Measurements from ENCODE around the gene LACTBL1. TPM values are rescaled to one million over a fixed set of nuclear protein-coding genes. Genes with fewer than 3 reads are reported as not detected.
"Not testable (repeated sequence)": the region's sequence is repeated elsewhere in the genome, so short reads cannot be mapped to it uniquely, and the experiment has no call there.

Gene LACTBL1
- total RNA-seq, 1 donor from 2014 or later = not detected

DNA sequence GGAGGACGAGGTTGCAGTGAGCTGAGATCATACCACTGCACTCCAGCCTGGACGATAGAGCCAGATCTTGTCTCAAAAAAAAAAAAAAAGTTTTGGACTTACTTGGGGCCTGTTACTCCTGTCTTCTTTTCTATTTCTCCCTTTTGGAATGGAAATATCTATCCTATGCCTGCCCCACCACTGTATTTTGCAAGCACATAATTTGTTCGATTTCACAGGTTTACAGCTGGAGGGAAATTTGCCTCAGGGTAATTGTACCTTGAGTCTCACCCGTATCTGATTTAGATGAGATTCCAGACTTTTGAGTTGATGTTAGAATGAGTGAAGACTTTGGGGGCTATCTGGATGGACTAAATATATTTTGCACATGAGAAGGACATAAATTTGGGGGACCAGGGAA, 34.4 kb upstream of the LACTBL1 start:
- Mint-ChIP-seq H3K9me3 (no peaks in the 10 kb centered on the region), H3K27ac (no peak overlapping the region)
- CTCF ChIA-PET = interaction anchor here (0.7 kb wide), 1 partner anchor 796 kb away, joined by 4 read pairs; no protein-coding TSS in a partner anchor

DNA sequence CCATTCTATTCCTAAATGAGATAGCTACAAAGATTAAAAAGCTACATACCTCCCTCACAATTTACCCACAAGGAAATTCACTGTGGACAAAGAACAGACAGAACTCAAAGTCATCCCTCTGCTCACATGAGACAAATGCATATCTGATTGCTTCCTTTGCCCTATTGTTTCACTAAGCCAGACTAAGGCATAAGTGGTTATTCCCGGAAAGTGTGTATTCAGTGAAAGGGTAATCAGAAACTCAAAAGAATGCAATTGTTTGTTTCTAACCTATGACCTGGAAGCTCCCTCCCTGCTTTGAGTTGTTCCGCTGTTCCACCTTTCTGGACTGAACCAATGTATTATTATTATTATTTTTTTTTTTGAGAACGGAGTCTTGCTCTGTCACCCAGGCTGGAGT, 32.1 kb upstream of the LACTBL1 start:
- intact Hi-C loops (cut with micrococcal nuclease); POLR2A ChIA-PET; H3K4me3 Mint-ChIP-seq; DNase-seq; H3K27me3 Mint-ChIP-seq; CTCF ChIA-PET; ATAC-seq (ENCODE audit: low read depth); H3K4me1 Mint-ChIP-seq; H3K27ac Mint-ChIP-seq; H3K36me3 Mint-ChIP-seq (ENCODE audit: low read depth); H3K9me3 Mint-ChIP-seq: not testable (repeated sequence)

More for the DNA sequence above, 34.4 kb upstream of the LACTBL1 start:
- no peaks in the 10 kb centered on the region for H3K36me3 Mint-ChIP-seq (ENCODE audit: low read depth)
- H3K4me3 Mint-ChIP-seq = no peak overlapping the region
- peaks cover 3% of the 10 kb centered on the region for H3K4me1 Mint-ChIP-seq
- no peak for DNase-seq
- intact Hi-C loops (cut with micrococcal nuclease) = no loop called here
- POLR2A ChIA-PET = no interaction called here
- TF ChIP-seq, protein P1, sequence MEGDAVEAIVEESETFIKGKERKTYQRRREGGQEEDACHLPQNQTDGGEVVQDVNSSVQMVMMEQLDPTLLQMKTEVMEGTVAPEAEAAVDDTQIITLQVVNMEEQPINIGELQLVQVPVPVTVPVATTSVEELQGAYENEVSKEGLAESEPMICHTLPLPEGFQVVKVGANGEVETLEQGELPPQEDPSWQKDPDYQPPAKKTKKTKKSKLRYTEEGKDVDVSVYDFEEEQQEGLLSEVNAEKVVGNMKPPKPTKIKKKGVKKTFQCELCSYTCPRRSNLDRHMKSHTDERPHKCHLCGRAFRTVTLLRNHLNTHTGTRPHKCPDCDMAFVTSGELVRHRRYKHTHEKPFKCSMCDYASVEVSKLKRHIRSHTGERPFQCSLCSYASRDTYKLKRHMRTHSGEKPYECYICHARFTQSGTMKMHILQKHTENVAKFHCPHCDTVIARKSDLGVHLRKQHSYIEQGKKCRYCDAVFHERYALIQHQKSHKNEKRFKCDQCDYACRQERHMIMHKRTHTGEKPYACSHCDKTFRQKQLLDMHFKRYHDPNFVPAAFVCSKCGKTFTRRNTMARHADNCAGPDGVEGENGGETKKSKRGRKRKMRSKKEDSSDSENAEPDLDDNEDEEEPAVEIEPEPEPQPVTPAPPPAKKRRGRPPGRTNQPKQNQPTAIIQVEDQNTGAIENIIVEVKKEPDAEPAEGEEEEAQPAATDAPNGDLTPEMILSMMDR (IDR thresholded peaks at IDR 0.05) = no peak
- H3K27me3 Mint-ChIP-seq = peaks cover 4% of the 10 kb centered on the region
- no peak for ATAC-seq (ENCODE audit: low read depth)

DNA sequence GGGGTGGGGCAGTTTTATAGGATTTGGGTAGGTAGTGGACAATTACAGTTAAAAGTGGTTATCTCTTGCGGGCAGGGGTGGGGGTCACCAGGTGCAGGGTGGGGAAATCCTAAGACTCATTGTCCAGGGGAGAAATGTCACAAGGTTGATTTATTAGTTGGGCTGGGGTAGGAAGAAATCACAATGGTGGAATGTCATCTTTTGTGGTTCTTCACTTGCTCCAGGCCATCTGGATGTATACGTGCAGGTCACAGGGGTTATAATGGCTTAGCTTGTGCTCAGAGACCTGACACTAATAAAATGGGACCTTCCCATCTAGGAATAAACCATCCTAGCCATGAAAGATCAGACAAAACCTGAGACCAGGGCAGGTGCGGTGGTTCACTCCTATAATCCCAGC, 31.4 kb upstream of the LACTBL1 start:
- no peak overlapping the region for H3K4me3 Mint-ChIP-seq
- no peak for ATAC-seq (ENCODE audit: low read depth)
- no peaks in the 10 kb centered on the region for H3K36me3 Mint-ChIP-seq (ENCODE audit: low read depth)
- ChIA-PET CTCF (no interaction called here), POLR2A (no interaction called here)
- intact Hi-C loops (cut with micrococcal nuclease) = no loop called here
- TF ChIP-seq, protein P1 (IDR thresholded peaks at IDR 0.05) = no peak
- peaks cover 4% of the 10 kb centered on the region for H3K27me3 Mint-ChIP-seq
- H3K9me3 Mint-ChIP-seq = no peaks in the 10 kb centered on the region
- H3K4me1 Mint-ChIP-seq = no peaks in the 10 kb centered on the region
- H3K27ac Mint-ChIP-seq = no peak overlapping the region
- no peak for DNase-seq

DNA sequence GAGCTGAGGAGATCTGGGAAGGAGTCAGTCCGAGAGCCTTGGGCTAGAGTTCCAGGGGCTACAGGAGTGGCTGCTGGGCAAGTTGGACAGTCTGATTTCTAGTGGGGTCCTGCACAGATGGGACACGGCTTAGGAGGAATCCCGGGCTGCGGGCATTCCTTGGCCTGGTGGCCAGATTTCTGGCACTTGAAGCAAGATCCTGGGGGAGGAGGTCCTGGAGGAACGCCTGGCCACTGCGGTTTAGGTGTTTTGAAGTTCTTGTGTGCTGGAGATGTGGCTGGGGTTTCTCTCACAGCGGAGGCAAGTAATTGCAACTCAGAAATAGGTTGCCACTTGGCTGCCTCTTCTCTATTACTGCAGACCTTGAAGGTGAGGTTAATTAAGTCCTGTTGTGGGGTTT, 29.6 kb upstream of the LACTBL1 start:
- H3K4me3 Mint-ChIP-seq; H3K27me3 Mint-ChIP-seq; H3K9me3 Mint-ChIP-seq; POLR2A ChIA-PET; H3K27ac Mint-ChIP-seq; CTCF ChIA-PET; ATAC-seq (ENCODE audit: low read depth); DNase-seq; H3K4me1 Mint-ChIP-seq; H3K36me3 Mint-ChIP-seq (ENCODE audit: low read depth); intact Hi-C loops (cut with micrococcal nuclease): not testable (repeated sequence)

DNA sequence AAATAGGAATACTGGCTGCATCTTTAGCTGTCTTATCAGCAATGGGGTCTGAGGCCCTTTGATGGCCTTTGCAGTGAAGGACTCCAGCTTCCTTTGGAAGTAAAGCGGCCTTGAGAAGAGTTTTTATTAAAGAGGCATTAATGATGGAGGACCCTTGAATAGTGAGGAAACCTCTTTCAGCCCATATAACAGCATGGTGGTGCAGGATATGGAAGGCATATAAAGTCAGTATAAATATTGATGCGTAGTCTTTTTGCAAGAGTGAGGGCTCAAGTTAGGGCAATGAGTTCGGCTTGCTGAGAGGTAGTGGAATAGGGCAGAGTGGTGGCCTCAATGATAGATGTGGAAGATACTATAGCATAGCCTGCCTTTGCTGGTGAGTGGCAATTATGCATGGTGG, 27.5 kb upstream of the LACTBL1 start:
- H3K9me3 Mint-ChIP-seq; POLR2A ChIA-PET; CTCF ChIA-PET; H3K27ac Mint-ChIP-seq; H3K4me3 Mint-ChIP-seq; ATAC-seq (ENCODE audit: low read depth); H3K4me1 Mint-ChIP-seq; H3K36me3 Mint-ChIP-seq (ENCODE audit: low read depth); H3K27me3 Mint-ChIP-seq; intact Hi-C loops (cut with micrococcal nuclease); DNase-seq: not testable (repeated sequence)

DNA sequence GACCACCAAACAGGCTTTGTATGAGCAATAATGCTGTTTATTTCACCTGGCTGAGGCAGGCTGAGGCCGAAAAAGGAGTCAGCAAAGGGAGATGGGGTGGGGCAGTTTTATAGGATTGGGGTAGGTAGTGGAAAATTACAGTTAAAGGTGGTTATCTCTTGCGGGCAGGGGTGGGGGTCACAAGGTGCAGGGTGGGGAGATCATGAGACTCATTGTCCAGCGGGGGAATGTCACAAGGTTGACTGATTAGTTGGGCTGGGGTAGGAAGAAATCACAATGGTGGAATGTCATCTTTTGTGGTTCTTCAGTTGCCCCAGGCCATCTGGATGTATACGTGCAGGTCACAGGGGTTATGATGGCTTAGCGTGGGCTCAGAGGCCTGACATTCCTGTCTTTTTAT, 24.9 kb upstream of the LACTBL1 start:
- POLR2A ChIA-PET; CTCF ChIA-PET; H3K36me3 Mint-ChIP-seq (ENCODE audit: low read depth); ATAC-seq (ENCODE audit: low read depth); H3K27ac Mint-ChIP-seq; intact Hi-C loops (cut with micrococcal nuclease); DNase-seq; H3K9me3 Mint-ChIP-seq; H3K4me1 Mint-ChIP-seq; H3K4me3 Mint-ChIP-seq; H3K27me3 Mint-ChIP-seq: not testable (repeated sequence)

DNA sequence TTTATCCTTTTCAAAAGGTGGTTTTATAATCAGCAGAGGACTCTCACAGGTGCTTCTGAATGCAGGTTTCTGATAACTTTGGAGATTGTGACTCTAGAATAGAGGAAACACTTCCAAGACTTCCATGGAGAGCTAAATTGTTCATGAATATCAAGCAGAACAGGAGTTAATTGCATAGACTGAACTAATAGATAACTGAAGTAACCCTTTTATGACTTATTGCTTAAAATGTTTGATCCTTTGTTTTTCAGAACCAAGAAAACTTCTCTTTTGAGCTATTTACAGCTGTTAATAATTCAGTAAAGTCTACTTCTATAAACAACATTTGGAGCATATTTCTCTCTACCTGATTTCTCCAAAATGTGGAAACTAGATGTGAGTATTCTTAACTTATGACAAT, 23.1 kb upstream of the LACTBL1 start:
- no peak overlapping the region for H3K4me3 Mint-ChIP-seq
- ATAC-seq (ENCODE audit: low read depth) (no peak), DNase-seq (no peak)
- TF ChIP-seq, protein P1 (IDR thresholded peaks at IDR 0.05) = no peak
- no peaks in the 10 kb centered on the region for H3K36me3 Mint-ChIP-seq (ENCODE audit: low read depth)
- no peak overlapping the region for H3K27ac Mint-ChIP-seq
- peaks cover 6% of the 10 kb centered on the region for H3K9me3 Mint-ChIP-seq
- intact Hi-C loops (cut with micrococcal nuclease) = no loop called here
- ChIA-PET POLR2A (no interaction called here), CTCF (no interaction called here)
- no peaks in the 10 kb centered on the region for H3K27me3 Mint-ChIP-seq
- no peaks in the 10 kb centered on the region for H3K4me1 Mint-ChIP-seq

DNA sequence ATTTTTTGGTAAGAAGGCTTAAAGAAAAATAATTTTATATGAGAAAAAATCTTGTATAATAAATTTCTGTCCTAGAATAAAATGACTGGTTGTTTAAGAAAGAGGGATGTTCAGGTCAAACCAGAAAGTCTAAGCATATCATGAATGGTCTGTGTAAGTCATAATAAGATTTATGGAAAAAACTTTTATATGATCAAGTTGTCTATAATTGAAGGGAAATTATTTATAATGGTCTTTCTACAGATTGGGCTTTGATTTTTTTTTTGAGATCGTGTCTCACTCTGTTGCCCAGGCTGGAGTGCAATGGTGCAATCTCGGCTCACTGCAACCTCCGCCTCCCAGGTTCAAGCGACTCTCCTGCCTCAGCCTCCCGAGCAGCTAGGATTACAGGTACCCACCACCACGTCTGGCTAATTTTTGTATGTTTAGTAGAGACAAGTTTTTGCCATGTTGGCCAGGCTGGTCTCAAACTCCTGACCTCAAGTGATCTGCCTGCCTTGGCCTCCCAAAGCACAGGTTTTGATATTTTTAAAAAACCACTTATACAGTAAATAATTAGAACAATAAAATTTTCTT, 20.6 kb upstream of the LACTBL1 start:
- H3K27me3 Mint-ChIP-seq; H3K27ac Mint-ChIP-seq; H3K4me1 Mint-ChIP-seq; ATAC-seq (ENCODE audit: low read depth); DNase-seq; H3K9me3 Mint-ChIP-seq; H3K4me3 Mint-ChIP-seq; intact Hi-C loops (cut with micrococcal nuclease); POLR2A ChIA-PET; H3K36me3 Mint-ChIP-seq (ENCODE audit: low read depth): not testable (repeated sequence)
- CTCF ChIA-PET = interaction anchor here (0.6 kb wide), 1 partner anchor 14 kb away, joined by 3 read pairs; no protein-coding TSS in a partner anchor

DNA sequence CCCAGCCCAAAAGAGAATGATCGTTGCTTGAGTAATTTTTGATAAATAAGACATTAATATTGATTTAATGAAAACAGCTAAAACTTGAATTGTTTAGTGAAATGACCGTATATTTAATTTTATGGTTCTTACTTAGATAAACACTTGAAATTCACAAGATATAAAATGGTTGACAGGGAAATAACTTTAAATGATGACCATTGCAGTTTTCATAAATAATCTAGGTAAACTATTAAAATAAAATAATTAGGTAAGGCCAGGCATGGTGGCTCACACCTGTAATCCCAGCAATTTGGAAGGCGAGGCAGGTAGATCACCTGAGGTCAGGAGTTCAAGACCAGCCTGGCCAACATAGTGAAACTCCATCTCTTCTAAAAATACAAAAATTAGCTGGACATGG, 19.7 kb upstream of the LACTBL1 start:
- H3K4me3 Mint-ChIP-seq; intact Hi-C loops (cut with micrococcal nuclease); ATAC-seq (ENCODE audit: low read depth): not testable (repeated sequence)

More for the DNA sequence above, 19.7 kb upstream of the LACTBL1 start:
- H3K27ac Mint-ChIP-seq; H3K4me1 Mint-ChIP-seq; H3K27me3 Mint-ChIP-seq; POLR2A ChIA-PET; H3K9me3 Mint-ChIP-seq; H3K36me3 Mint-ChIP-seq (ENCODE audit: low read depth); CTCF ChIA-PET; DNase-seq: not testable (repeated sequence)

Measured in activated B cell treated with CpG ODN at 0.5 μM for 24 hours (primary cell).